GM18951 (cell line): ENCODE results near the gene EFCAB12.

Experiments used
- POLR2A ChIP-seq: IDR thresholded peaks from 4 replicates; pipeline ENCODE4 v1.6.1; 2011; ENCODE audit warnings: mild to moderate bottlenecking; ENCODE audit not compliant: insufficient read length, insufficient read depth; ENCODE audit errors: extremely low read depth
- in situ Hi-C: fragments of 300-500 bp; cut with MboI; formaldehyde crosslinking; loops from one replicate; pipeline ENCODE4 v1.12.0; 2022; ENCODE audit warnings: low sequenced_read_pairs, mixed read lengths, inconsistent platforms; ENCODE audit not compliant: unreplicated experiment

EFCAB12 gene

GRCh38 chr3:129440618-129441190 is 12.3 kb upstream of the EFCAB12 start:
- no peak for TF ChIP-seq POLR2A
- in situ Hi-C loops = no loop called here

GRCh38 chr3:129439817-129440617 is 11.6 kb upstream of the EFCAB12 start, which contains the start of the genes IFT122 and MBD4:
Gene IFT122 (plus strand): TSS chr3:129440224. CDS start chr3:129440331, 107 bp downstream.
Gene MBD4 (minus strand): TSS chr3:129439948. CDS start chr3:129439833, 115 bp downstream.
- TF ChIP-seq POLR2A = peak; percentile 80
- in situ Hi-C loops = no loop called here

GRCh38 chr3:129439226-129439816 is 10.9 kb upstream of the EFCAB12 start:
- in situ Hi-C loops = no loop called here
- no peak for TF ChIP-seq POLR2A

- in situ Hi-C loops = no loop called here
- no peak for TF ChIP-seq POLR2A
Observed at GRCh38 chr3:129435367-129435766, 6.9 kb upstream of the EFCAB12 start.

GRCh38 chr3:129434140-129434539 is 5.7 kb upstream of the EFCAB12 start:
- in situ Hi-C loops = no loop called here
- TF ChIP-seq POLR2A = no peak

GRCh38 chr3:129433565-129433964 is 5.1 kb upstream of the EFCAB12 start:
- TF ChIP-seq POLR2A = no peak
- in situ Hi-C loops = no loop called here

GRCh38 chr3:129432671-129433070 is 4.2 kb upstream of the EFCAB12 start:
- no peak for TF ChIP-seq POLR2A
- in situ Hi-C loops = no loop called here

GRCh38 chr3:129432036-129432435 is 3.6 kb upstream of the EFCAB12 start:
- in situ Hi-C loops = no loop called here

GRCh38 chr3:129429602-129430001 is 1.2 kb upstream of the EFCAB12 start:
- in situ Hi-C loops = no loop called here
- no peak for TF ChIP-seq POLR2A

More at GRCh38 chr3:129432036-129432435, 3.6 kb upstream of the EFCAB12 start:
- no peak for TF ChIP-seq POLR2A

GRCh38 chr3:129429080-129429451 is 630 bp upstream of the EFCAB12 start:
- in situ Hi-C loops = no loop called here
- TF ChIP-seq POLR2A = no peak

- TF ChIP-seq POLR2A = no peak
- in situ Hi-C loops = no loop called here
Observed at GRCh38 chr3:129428007-129428375, 445 bp downstream of the EFCAB12 start.

- in situ Hi-C loops = no loop called here
- TF ChIP-seq POLR2A = no peak
Observed at GRCh38 chr3:129425619-129426018, 2.8 kb downstream of the EFCAB12 start.

- in situ Hi-C loops = no loop called here
- no peak for TF ChIP-seq POLR2A
Observed at GRCh38 chr3:129425213-129425612, 3.2 kb downstream of the EFCAB12 start.
